GM21526 (cell line): ENCODE results near the gene CREBL2.
A peak's percentile ranks its signal among the peaks of the same experiment; 100 is the strongest.
"Not testable (repeated sequence)": the region's sequence is repeated elsewhere in the genome, so short reads cannot be mapped to it uniquely, and the experiment has no call there.

ENCODE experiments used
- ATAC-seq: cut with Tn5 transposase; IDR thresholded peaks from one replicate; pipeline ENCODE4 v1.9.1; 2021; ENCODE audit warnings: moderate library complexity; ENCODE audit not compliant: unreplicated experiment, low FRiP score

The CREBL2 gene, protein sequence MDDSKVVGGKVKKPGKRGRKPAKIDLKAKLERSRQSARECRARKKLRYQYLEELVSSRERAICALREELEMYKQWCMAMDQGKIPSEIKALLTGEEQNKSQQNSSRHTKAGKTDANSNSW

DNA sequence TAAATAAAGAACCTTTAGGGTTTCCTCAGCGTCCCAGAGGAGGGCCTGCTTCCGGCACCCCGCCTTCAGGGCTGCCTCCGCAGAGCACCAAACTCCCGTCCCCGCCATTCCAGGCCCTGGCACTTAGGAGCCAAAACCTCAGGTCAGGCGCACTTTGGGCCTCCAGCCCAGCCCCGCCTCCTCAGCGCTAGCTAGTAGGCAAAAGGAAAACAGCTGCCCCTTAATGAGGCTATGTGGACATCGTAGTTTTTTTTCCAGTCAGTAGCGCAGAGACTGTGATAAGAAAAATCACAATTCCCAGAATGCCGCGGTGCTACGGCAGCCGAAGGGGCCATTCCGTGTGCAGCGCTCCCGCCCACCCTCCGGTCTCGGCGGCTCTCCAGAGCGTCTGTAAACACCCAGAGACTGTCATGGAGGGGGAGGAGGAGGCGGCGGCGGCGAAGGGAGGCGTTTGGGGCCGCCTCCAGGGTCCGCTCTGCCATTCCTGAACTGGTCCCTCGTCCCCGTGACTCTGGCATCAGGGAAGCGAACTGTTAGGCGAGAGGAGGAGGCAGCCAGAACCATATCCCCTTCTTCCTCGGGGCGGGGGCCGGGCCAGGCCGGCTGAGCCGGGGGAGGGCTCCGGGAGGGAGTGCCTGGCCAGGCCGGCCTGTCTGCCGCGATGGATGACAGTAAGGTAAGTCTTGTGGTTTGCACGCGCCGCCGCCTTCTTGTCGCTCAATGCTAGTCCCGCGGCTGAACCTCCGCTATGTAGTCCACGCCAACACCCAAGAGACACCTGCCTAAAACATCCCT, at the start of gene CREBL2:
CREBL2 (plus strand) TSS at position 365 of the 795 bp plus-strand sequence; CDS start at position 662, 297 bp downstream.
- ATAC-seq, result peak; percentile 75

DNA sequence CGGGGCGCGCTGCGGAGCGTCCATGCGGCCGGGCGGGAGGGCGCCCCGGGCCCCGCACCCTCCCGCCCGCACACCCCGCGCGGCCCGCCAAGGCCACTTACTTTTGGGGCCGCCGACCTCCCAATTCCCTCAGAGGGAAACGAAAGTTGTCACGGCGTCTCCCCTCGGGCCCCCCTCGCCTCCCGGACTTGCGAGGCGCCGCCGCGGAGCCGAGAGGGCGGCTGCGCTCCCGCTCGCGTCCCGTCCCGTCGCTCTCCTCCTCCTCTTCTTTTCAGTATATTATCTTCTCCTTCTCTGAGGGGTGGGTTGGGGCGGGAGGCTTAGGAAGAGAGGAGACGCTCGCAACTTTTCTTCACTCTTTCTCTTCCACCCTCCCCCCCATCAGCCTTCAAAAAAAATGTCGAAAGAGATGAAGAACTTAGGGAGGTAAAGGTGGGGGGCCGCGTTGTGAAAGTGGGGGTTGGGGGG, 49.6 kb upstream of the CREBL2 start:
- no peak for ATAC-seq

DNA sequence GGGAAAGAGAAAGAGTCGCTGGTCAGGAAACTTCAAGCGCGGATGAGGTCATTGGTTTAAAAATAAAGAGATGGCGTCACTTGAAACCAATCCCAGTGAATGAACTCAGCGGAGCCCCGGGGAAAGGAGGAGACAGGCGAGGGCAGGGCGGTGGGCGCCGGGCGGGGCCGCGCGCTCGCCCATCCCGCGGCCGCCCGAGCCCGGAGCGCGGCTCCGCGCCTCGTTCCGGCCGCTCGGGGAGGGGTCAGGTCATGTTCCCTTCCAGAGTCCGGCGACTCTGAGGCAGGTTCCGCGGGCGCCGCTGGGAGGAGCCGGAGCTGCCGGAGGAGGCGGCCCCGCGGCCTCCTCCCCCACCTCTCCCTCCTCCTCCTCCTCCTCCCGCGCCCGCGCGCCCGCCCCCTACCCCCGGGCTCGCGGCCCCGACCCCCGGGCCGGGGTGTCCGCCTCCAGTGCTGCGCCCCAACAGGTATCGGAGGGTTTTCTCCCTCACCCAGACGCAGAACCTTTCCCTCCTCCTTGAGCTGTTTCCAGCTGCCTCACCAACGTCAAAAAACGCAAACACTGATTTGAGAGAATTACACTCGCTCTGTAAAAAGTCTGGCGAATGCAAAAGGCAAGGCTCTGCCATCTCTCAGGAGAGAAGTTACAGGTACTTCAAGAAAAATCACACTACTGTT, 49.0 kb upstream of the CREBL2 start, which contains the start of gene DUSP16:
DUSP16 (minus strand) TSS at position 279 of the 677 bp plus-strand sequence. CDS start 41,765 bp downstream, outside the sequence.
- ATAC-seq, result peak; percentile 63

DNA sequence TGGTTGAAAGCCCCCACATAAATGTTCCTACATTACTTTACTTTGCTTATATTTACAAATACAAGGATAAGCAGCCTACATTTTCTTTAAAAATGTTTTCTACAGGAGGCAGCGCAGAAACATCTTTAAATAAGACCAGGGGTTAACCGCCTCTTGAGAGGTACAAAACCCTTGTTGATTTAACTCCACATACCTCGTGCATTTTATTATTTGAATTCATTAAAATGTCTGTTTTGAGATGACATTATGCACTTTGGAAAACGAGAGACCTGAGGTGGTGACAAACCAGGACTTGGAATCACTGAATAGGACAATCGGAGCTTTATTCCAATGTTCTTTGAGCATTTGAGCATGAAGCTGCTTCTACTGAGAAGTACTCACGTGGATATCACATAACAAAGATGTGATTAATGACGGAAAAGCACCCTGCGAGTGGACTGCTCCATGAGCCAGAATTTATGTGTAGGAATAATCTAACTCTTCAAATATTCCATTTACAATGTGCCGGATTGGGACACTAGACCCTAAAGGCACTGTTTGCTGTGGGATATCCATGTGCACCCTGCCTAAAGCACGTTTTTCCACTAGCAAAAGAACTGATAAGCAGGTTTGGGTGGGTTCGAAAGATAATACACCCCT, 48.3 kb upstream of the CREBL2 start:
- no peak for ATAC-seq

DNA sequence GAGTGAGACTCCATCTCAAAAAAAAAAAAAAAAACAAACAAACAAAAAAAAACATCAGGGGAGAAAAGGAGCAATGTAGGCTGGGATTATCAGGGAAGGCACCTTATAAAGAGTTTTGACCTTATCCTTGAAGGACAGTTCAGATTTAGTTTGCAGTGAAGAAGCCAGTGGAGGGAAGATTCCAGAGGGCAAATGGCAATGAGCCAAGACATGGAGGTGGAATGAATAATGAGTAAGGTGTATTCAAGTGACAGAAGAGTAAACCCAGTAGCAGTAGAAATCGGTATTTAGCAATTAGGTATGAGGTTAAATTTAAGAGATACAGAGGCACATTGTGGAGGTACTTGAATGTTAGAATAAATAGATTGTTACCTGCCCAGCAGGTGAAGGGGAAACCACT, 46.8 kb upstream of the CREBL2 start:
- no peak for ATAC-seq

DNA sequence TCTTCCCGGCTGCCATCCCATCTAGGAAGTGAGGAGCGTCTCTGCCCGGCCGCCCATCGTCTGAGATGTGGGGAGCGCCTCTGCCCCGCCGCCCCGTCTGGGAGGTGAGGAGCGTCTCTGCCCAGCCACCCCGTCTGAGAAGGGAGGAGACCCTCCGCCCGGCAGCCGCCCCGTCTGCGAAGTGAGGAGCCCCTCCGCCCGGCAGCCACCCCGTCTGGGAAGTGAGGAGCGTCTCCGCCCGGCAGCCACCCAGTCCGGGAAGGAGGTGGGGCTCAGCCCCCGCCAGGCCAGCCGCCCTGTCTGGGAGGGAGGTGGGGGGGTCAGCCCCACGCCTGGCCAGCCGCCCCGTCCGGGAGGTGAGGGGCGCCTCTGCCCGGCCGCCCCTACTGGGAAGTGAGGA, 45.7 kb upstream of the CREBL2 start:
- not testable (repeated sequence) for ATAC-seq

DNA sequence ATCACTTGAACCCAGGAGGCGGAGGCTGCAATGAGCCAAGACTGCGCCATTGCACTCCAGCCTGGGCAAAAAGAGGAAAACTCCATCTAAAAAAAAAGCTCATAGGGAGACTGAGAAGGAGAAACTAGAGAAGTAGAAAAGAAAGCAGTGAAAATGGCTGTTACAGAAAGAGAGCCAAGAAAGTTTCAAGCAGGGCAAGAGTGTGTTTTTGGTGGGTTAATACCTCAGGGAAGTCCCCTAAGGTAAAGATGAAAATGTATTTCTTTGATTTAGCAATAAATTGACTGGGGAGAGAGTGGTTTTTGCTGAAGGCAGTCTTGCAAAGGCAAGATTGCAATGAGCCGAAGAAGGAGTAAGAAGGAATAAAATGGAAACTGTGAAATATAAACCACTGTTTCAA, 39.0 kb upstream of the CREBL2 start:
- ATAC-seq, result no peak

DNA sequence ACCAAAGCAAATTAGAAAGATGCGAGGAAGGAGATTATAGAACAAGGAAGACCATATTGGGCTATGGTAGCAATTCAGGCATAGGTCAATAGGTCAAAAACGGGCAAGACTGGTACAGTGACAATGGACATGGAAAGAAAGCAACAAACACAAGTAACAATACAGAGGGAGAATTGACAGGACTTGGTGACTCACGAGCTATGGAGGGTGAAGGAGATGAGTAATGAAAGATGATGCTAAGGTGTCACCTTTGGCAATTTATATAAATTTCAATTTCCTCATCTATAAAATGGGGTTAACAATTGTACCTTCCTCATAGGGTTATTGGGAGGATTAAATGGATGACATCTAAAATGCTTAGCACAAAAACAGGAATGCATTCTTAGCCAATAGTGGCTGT, 33.9 kb upstream of the CREBL2 start:
- ATAC-seq, result no peak

DNA sequence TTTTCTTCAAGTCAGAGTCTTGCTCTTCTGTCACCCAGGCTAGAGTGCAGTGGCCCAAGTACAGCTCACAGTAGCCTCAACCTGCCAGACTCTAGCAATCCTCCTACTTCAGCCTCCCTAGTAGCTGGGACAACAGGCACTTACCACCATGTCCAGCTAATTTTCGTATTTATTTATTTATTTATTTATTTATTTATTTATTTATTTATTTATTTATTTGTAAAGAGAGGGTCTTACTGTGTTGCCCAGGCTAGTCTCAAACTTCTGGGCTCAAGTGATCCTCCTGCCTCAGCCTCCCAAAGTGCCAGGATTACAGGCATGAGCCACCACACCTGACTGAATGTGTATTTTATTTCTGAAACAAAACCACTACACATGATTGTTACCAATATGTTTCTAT, 31.0 kb upstream of the CREBL2 start:
- ATAC-seq, result not testable (repeated sequence)

DNA sequence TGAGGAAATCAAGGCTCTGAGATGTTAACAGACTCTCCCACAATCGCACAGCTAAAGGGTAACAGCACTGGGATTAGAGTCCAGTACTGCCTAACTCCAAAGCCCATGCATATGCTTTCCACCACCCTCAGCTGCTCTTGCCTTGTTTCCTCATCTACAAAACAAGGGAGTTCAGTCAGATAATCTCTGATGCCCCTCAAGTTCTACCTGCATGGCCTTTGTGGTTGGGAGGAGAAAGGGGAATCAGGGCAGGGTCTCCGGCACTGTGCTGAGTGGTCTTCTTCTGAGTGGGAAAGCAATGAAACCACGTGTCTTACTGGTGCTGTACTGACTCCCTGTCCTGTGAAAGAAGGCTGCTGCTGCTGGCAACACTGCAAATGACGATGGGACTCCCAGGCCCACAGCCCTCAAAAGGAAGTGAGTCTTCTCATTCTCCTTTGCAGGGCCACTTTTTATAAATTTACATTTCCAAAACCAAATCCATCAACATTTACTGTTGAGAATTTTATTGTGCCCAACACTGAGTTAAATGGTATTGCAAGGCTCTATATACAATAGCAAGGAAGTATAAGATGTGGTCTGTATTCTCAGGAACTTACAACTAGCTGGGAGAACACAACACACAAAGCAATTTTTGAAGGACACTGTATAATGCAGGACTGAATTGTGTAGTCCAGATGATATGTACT, 29.3 kb upstream of the CREBL2 start:
- ATAC-seq, result peak; percentile 31

DNA sequence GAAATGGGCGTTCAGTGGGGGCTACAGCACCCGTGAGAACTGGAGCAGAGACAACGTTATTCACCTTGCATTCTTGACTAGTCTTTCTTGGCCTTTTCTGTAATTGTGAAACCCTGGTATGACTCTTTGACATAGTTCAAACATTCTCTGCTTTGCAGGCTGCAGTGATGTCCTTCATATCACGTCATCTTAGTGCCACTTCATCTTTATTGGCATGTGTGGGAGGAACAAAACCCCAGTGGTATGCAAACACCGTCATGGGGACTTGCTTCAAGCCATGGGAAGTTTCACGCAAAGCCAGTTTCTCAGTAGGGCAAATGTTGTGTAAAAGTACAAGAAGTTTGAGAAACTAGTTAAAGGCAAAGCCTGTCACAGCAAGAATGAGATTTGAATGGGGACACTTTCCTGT, 28.8 kb upstream of the CREBL2 start:
- peak; percentile 88 for ATAC-seq

DNA sequence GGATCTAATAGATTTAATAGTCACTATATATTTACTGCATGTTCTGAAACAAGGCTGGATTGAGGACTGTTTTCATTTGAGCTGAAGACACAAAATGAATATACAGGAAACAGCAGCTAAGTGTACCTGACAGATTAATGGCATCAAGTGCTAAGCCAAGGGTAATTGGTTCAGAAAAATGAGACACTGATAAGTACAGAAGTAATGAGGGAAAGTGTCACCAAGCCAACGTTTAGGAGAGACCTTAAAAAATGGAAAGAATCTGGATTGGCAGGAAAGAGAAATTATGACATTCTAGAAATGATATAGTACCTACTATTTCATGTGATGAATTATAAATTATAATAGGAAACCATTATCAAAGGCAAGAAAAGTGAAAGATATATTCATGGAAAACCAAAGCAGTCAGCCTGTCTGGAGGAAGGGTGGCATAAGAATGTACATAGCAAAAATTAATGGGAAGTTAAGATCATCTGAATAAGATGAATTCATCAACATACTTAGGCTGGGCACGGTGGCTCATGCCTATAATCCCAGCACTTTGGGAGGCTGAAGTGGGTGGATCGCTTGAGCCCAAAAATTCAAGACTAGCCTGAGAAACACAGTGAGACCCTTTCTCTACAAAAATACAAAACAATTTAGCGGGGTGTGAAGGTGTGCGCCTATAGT, 28.0 kb upstream of the CREBL2 start:
- no peak for ATAC-seq

DNA sequence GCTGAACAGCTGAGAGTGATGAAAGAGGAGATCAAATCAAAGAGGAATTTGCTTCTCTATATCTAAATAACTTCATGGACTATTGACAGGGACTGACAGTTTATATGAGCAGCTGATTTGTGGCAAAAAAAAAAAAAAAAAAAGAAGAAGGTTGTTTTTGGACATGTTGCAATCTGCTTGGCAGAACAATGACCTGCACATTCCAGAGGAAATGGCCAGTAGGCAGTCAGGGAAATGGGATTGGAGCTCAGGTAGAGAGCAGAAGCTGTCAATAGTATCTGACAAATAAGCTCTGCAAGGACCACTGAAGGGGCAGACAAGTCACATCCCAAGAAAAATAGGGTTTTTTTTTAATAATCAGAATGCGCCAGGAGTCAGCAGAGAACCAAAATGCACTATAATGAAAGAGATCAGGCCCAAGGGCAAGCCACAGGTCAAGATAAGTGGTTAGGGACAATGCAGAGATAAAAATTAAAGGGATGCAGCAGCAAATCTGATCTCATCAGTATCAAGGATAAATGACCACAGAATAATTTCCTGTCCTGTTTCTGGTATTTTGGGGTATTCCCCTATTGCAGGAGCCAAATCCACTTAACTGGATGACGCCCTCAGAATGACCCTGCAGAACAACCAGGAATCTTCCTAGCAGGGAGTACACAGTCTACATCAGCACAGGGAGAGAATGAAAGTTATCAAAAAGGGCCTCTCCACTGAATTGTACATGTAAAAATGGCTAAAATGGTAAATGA, 26.4 kb upstream of the CREBL2 start:
- ATAC-seq, result no peak

DNA sequence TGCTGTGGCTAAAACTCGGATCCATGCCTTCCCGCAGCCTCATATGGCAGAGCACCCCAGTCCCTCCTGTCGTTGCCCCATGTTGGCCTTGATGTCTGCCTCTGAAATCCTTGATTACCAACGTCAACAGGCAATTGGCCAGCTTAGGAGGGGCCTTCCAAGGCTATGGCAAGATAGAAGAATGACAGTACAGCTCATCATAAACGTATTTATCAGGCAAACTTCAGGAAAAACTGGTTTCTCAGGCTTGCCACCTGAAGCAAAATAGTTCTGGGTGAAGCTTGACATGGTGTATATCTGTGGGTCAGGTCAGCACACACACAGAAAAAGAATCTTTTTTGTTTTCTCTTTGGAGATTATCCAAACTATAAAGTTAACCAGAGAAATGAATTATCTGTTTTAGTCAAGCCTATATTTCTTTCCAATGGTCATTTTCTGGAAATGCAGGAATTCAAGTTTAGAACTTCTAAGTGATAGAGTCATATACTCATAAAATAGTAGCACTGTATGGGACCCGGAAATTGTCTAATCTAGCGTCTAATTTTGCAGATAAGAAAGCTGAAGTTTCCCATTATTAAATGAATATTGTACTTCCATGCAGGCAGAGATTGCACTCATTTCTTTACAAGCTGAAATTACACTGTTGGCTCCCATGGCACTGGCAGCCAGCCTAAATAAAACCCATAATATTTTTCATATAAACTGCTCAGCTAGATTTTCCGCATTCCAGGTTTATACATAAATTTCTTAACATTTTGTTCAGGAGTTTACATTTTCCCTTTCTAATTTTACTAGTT, 24.6 kb upstream of the CREBL2 start:
- ATAC-seq, result no peak

DNA sequence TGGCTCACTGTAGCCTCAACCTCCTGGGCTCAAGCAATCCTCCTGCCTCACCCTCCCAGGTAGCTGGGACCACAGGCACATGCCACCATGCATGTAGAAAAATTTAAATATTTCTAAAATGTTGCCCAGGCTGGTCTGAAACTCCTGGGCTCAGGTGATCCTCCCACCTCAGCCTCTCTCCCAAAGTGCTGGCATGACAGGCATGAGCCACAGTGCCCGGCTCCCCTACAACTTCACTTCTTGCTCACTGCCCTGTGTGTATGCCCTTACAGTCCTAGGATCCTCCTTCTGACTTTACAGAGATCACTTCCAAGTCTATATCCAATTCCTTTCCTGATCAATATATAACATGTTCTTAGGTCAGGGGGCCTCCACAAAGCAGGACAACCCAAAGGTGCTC, 23.8 kb upstream of the CREBL2 start:
- ATAC-seq, result no peak

DNA sequence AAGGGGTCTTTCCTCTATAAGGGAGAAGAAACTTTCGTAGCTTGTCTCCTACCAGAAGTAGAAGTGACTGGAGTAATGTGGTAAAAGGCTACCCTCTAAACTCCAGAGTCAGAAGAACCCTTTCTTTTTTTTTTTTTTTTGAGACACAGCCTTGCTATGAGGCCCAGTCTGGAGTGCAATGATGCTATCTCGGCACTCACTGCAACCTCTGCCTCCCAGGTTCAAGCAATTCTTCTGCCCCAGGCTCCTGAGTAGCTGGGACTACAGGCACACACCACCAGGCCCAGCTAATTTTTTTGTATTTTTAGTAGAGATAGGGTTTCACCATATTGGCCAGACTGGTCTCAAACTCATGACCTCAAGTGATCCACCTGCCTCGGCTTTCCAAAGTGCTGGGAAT, 23.2 kb upstream of the CREBL2 start:
- ATAC-seq, result not testable (repeated sequence)

DNA sequence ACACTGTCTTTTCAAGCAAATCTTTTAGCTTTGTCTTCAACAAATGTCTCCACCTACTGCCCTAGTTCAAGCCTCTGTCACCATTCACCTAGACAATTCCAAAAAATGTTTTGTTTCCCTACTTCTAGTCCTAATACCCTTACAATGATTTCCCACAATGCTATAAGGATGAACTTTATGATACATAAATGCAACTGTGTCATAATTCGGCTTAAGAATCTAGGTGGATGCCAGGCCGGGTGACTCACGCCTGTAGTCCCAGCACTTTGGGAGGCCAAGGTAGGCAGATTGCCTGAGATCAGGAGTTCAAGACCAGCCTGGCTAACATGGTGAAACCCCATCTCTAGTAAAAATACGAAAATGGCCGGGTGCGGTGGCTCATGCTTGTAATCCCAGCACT, 20.7 kb upstream of the CREBL2 start:
- no peak for ATAC-seq

DNA sequence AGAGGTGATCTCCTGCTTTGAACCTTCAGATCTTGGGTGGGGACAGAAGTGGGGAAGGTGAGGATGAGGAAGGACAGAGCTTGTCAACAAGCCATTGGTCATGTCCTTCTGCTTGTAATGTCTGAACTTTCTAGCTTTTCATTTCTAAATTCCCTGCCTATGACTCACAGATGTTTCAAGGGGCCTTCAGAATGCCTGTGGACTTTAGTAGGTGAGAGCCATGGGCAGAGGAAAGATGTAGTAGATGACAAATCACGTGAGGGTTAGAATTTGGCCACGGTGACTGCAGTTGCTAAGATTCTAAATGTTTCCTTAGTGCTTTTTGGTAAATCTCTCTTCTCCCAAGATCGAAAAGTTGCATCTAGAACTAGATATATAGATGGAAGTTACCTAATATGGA, 18.7 kb upstream of the CREBL2 start:
- no peak for ATAC-seq
